Activated CD4-positive, alpha-beta T cell treated with anti-CD3 and anti-CD28 coated beads for 4 hours (primary cell): ENCODE results near the gene LPCAT1.
A peak's percentile ranks its signal among the peaks of the same experiment; 100 is the strongest.
"Not testable (repeated sequence)": the region's sequence is repeated elsewhere in the genome, so short reads cannot be mapped to it uniquely, and the experiment has no call there.

ENCODE experiments used
- DNase-seq, 2 donors: peaks; one replicate each; pipeline ENCODE4 v3.0.0-alpha.2; 2020

Gene LPCAT1

GRCh38 chr5:1462358-1462757 lies 61.4 kb downstream of the LPCAT1 start:
- DNase-seq: no peak

DNA sequence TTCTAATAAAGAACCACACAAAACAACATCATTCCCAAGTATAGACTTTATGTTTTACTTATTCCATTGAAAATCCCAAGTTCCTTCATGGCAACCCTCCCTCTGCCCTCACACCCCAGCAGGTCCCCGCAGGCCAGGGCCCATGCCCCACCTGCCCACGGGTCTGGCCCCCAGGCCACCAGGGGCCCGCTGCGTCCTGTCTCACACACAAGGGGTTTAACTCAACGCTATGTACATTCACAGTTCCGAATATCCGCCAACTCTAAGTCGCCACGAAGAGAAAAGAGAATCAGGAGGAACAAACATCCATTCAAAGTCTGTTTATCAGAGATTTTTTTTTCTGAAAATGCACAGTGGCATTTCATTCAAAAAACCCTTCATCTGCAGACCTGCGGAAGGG lies 62.4 kb downstream of the LPCAT1 start:
- no peak for DNase-seq

DNA sequence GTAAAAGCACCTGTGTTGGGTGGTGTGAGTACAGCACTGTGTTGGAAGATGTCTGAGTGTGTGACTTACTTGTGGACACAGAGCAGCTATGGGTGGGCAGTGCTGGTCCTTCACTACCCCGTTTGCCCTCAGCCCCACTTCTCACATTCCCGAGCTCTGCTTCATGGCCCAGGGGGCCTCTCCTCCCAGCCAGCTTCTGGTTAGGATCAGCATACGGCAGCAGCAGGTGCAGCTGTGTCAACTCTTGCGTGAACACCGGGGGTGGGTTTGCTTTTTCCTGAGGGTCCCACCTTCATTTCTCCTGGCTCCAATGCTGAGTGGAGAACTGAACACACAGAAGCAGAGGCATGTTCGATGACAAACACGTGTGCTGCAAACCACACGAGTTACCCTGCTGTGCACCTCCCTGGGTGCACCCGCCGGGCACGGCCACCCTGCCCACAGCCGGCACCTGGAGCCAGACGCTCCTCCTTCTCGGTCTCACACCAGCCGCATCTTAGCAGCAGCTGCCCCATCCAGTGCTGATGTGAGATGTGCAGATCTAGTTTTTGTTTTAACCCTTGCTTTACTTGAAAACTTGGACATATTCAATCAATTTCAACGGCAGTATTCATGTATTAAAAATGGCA lies 63.6 kb downstream of the LPCAT1 start:
- DNase-seq: no peak

DNA sequence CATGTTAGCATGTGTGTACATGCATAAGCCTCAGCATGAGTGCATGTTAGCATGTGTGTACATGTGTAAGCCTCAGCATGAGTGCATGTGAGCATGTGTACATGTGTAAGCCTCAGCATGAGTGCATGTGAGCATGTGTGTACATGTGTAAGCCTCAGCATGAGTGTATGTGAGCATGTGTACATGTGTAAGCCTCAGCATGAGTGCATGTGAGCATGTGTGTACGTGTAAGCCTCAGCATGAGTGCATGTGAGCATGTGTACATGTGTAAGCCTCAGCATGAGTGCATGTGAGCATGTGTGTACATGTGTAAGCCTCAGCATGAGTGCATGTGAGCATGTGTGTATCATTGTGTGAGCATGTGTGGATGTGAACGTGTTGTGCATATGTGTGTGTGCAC lies 64.3 kb downstream of the LPCAT1 start:
- not testable (repeated sequence) for DNase-seq

DNA sequence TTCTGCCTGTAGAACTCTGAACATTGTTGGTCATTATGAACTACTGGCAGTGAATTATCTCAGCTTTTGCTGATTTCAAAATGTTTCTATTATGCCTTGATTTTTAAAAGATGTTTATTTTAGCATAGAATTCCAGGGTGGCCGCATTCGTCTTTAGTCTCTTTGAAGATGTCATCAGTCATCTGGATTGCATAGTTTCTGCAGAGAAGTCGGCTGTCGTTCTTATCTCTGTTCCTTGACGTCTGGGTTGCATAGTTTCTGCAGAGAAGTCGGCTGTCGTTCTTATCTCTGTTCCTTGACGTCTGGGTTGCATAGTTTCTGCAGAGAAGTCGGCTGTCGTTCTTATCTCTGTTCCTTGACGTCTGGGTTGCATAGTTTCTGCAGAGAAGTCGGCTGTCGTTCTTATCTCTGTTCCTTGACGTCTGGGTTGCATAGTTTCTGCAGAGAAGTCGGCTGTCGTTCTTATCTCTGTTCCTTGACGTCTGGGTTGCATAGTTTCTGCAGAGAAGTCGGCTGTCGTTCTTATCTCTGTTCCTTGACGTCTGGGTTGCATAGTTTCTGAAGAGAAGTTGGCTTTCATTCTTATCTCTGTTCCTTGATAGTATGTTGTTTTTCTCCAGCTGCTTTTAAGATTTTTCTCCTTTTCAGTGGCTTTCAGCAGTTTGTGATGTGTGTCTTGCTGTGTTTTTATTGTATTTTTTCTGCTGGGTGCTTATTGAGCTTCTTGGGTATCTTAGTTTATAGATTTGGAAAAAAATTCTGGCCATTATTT lies 67.5 kb downstream of the LPCAT1 start:
- DNase-seq: not testable (repeated sequence)

- no peak for DNase-seq
These were observed 70.1 kb downstream of the LPCAT1 start for GRCh38 chr5:1453613-1454012.

DNA sequence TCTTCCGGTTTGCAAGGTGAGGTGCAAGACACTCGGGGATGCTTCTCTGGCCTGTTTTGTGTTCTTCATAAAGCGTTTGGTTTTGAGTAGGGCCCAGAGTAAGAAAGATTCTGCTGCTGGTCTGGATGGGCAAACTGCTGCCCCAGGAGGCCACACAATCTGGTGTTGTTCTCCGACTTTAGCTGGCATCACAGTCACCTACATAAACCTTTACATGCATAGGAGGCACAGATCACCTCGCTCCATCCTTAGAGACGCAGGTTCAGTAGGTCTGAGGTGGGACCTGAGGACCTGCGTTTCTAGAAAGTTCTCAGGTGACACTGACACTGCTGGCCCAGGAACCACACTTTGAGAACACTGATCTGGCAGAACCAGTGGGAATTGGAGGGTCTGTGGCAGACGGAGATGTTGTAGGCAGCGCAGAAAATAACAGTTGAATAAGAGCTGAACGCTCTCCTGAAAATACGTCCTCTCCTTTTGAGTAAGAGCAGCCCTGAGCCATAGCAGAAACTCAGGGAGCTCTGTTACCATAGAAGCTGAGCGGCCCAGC lies 74.6 kb downstream of the LPCAT1 start:
- DNase-seq: no peak

GRCh38 chr5:1448511-1449011 lies 75.2 kb downstream of the LPCAT1 start:
- DNase-seq: no peak

DNA sequence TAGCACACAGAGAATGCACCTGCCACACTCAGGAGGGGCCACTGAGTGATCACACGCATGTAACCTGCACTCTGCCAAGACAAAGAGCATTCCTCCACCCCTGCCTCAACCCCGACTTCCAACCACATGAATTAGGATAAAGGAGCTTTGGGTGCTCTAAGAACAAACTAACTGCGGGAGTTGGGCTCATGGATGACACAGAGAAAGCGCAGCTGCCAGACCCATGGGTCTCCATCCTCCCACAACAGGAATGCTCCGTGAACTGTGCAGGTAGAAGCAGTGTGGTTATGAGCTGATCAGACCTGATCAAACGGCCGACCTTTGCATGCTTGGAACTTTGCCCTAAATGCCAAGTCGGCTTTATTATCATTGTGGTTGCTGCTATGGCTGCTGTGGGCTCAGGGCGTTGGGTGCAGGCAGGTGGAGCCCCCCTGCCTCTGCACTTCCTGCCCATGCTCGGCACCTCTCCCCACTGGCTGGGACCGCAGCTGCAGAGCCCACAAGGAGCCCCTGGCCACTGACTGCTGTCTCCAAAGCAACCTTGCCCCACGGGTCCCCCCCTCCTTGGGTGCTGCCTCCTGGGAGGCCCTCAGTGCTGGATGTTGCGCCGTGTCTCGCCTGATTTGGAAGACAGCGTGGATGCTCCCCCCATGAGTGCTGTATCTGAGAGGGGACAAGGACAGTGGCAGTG lies 75.9 kb downstream of the LPCAT1 start:
- no peak for DNase-seq

DNA sequence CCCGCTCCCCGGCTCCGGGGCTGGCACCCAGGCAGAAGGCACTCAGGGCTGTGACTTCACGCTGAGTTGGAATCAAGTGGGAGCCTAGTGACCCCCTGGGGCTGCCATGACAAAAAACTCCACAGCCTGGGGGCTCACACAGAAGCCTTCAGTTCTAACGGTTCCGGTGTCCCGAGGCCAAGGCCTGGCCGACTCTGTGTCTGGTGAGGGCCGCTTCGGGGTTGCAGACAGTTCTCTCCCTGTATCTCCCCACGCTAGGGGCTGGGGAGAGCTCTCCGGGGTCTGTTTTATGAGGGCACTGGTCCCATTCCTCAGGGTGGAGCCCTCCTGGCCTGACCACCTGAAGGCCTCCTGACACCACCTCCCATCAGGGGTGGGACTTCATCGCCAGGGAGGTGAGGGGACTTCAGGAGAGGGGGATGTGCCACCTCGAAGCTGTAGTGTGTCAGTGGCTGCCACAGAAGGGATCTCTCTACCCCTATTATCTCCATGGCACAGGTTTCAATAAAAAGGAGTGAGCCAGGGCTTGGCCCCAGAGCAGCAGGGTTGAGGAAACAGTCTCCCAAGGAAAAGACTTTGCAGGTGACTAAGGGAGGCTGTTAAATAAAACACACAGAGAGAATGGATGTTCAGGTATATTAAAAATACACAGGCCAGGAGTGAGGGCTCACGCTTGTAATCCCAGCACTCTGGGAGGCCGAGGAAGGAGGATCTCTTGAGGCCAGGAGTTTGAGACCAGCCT lies 77.0 kb downstream of the LPCAT1 start:
- DNase-seq: no peak

GRCh38 chr5:1445689-1446601 lies 77.8 kb downstream of the LPCAT1 start:
- DNase-seq: no peak

DNA sequence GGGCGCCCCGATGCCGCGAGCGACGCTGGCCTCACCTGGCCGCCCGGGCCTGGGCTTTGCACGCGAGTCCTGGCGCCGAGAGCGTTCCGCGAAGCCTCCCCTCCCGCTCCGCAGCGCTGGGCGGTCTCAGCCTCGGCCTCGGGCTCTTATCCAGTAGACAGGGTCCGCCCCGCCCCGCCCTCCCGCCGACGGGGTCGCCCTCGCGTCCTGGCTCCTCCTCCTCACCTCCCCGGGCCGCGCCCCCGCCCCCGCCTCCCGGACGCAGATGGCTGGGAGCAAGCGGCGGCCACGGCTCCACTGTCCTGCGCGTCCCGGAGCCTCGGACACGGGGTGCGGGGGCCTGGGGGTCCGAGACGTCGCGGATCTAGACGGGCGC lies 78.5 kb downstream of the LPCAT1 start, which contains the start of gene SLC6A3:
Gene SLC6A3, minus strand, starts transcription at position 128 of the 376 bp plus-strand sequence. CDS start 2,243 bp downstream, outside the sequence.
- peak in 1 of 2 donors; percentile 11 for DNase-seq

- DNase-seq: no peak
These were observed 79.2 kb downstream of the LPCAT1 start for GRCh38 chr5:1444361-1445189.

DNA sequence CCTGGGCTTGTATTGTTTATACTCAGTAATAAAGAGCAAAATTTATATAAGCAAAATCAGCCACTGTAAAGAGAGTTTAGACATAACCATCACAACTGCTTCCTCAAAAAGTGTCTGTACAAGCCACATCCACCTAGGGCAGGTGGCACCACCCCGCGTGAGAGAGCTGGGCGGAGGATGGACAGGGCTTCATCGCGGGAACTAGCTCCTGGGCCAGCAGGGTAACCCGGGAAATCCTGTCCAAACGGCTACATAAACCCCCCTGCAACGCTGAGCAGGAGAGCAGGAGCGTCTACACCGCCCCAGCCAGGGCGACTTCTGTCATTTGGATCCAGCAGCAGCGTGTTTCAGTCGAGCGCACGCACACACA lies 79.8 kb downstream of the LPCAT1 start:
- DNase-seq: no peak

DNA sequence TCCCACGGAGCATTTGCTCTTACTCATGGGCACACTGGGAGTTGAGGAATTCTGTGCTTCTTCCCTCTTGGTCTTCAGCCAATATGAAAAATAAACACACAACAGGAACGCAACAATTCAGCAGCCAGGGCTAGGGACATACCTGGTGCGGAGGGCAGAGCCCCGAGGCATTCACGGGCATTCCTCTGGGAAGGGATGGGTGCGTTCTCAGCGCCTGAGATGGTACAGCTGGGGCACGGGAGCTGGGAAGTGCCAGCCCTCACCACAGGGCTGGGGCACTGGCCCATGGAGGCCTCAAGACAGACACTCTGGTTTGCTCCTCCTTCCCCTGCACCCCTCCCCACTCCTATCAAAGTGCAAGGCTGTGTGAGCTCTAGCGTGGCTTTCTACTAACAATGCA lies 80.6 kb downstream of the LPCAT1 start:
- DNase-seq: no peak

DNA sequence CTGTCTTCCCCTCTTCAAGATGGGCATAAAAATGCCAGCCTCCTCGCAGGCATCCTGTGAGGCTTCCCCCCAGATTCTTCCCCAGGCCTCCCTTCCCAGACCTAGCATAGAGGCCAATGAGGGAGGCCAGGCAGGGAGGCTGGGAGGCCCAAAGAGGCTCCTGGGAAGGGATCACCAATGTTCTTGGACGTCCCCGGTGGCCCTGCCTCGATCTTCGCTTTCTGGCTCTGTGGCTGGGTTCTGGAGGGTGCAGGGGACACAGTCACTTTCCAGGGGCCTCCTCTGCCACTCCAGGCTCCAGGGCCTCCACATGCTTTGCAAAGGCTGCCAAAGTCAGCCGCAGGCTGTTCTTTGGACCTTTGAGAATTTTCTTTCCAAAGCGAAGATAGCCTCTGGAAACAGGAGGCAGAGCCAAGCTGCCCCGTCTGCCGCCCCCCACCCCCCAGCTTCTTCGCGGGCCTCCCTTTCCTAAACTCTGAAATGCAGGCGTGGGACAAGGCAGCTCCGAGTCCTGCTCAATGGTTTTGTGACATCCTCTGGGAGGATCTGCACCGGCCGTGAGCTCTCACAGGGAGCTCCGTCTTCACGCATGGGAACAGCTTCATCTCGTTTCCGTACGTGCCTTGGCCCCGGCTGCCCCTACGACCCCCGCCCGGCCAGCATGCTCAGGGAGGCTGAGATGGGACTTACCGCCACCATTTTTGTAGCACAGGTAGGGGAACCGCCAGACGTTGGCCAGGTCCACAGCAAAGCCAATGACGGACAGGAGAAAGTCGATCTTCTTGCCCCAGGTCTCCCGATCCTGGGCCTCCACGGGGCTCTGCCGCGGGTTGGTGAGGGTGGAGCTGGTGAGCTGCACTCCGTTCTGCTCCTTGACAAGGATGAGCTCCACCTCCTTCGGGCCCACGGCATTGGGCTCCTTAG lies 81.3 kb downstream of the LPCAT1 start:
- DNase-seq: no peak

DNA sequence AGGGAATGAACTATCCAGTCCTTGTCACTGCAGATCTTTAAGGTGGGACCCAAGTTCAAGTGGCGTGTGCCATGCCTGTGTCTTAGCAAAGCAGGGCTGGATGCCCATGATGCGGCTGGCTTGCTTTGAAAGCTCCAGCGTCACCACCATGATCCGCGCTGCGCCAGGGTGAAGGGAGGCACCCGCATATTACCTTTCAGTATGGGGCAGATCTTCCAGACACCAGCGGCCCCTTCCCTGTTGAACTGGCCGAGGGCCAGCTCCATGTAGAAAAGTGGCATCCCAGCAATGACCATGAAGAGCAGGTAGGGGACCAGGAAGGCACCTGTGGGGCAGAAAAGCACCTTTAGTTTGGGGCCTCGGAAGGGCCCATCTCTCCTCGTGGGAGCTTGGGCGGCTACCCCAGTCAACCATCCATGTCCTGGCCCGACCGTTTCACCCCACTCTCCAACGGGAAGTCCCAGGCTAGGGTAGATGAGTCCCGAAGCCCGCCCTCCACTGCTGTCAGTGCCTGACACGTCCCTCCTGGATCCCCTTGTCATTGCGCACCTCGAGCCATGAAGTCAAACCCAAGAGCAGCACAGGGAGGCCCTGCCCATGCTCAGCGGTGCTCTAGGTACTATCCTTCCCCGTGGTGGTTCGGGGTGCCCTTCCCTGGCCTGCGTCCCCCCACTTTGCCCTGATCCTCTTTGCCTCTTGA lies 82.4 kb downstream of the LPCAT1 start:
- DNase-seq: no peak

- no peak for DNase-seq
These were observed 83.7 kb downstream of the LPCAT1 start for GRCh38 chr5:1440098-1440493.
